Esophagus squamous epithelium (tissue), 4 donors: ENCODE results near the gene COCH.

ENCODE experiments used
- POLR2A ChIP-seq, 4 donors: fragments of 450-650 bp; IDR thresholded peaks; one replicate each; pipeline ENCODE4 v1.6.1; 2017; ENCODE audit warnings: antibody characterized with exemption in 4 of 4, mild to moderate bottlenecking in 4 of 4, moderate library complexity in 3 of 4
- TF ChIP-seq, protein P1 (sequence below), 6 experiments: fragments of 450-650 bp in 4 of 6; fragments of 200-600 bp in 2 of 6; sonication (generic) in 2 of 6; IDR thresholded peaks; one replicate each; pipeline ENCODE4 v1.5.1; 2016 to 2019; ENCODE audit warnings: antibody characterized with exemption in 6 of 6, mild to moderate bottlenecking in 4 of 6, moderate library complexity in 4 of 6

DNA sequence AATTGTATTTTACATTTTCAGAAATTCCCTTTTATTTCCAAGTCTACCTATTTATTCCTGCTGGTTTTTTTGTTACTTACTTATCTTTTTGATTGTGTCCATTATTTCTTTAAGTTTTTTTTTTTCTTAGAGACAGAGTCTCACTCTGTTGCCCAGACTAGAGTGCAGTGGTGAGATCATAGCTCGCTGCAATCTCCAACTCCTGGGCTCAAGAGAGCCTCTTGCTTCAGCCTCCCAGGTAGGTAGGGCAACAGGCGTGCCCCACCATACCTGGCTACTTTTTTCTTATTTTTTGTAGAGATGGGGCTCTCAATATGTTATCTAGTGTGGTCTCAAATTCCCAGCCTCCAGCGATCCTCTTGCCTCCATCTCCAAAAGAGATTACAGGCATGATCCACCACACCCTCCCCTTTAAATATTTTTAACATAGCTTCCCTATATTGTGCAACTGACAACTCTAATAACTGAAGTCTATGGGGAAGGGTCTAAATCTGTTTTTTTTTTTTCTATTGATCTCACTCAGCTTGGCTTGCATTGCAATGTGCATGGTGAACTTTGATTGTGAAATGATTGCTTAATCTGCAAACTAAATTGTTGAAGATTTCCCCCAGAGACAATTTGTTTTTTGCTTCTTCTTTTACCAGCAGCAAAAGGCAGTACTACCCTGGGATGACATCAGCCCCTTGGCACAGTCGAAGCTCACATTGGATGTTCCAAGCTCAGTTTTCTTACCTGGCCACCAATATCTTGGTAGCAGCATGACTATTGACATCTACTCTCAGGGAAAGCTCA, 25.7 kb upstream of the COCH start:
- TF ChIP-seq, protein P1, sequence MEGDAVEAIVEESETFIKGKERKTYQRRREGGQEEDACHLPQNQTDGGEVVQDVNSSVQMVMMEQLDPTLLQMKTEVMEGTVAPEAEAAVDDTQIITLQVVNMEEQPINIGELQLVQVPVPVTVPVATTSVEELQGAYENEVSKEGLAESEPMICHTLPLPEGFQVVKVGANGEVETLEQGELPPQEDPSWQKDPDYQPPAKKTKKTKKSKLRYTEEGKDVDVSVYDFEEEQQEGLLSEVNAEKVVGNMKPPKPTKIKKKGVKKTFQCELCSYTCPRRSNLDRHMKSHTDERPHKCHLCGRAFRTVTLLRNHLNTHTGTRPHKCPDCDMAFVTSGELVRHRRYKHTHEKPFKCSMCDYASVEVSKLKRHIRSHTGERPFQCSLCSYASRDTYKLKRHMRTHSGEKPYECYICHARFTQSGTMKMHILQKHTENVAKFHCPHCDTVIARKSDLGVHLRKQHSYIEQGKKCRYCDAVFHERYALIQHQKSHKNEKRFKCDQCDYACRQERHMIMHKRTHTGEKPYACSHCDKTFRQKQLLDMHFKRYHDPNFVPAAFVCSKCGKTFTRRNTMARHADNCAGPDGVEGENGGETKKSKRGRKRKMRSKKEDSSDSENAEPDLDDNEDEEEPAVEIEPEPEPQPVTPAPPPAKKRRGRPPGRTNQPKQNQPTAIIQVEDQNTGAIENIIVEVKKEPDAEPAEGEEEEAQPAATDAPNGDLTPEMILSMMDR (IDR thresholded peaks at IDR 0.05): no peak
- TF ChIP-seq POLR2A (IDR thresholded peaks at IDR 0.05): no peak
